HG03439 (cell line): ENCODE measurements around the gene C5orf63.
"Not testable (repeated sequence)": the region's sequence is repeated elsewhere in the genome, so short reads cannot be mapped to it uniquely, and the experiment has no call there.

ENCODE experiments used
- ATAC-seq: cut with Tn5 transposase; IDR thresholded peaks from one replicate; pipeline ENCODE4 v1.9.1; 2021; ENCODE audit warnings: mild to moderate bottlenecking, moderate library complexity; ENCODE audit not compliant: unreplicated experiment

Gene C5orf63

DNA sequence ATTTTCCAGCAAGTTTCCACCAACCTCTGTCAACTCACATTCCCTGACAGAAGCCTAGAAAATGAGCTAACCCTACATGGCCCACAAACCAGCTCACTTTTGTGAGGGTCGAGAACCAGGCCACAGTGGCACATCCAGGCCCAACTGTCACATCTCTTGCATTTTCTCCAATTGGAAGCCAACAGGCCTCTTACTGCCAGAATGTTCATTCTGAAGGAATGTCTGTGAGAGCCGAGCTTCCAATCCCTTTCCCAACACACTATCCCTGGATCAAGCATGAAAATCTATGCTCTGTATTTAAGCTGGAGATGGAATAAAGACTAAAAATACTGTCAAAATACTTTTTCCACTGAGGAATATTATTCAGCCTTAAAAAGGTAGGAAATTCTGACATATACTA, 62.9 kb downstream of the C5orf63 start:
- no peak for ATAC-seq

DNA sequence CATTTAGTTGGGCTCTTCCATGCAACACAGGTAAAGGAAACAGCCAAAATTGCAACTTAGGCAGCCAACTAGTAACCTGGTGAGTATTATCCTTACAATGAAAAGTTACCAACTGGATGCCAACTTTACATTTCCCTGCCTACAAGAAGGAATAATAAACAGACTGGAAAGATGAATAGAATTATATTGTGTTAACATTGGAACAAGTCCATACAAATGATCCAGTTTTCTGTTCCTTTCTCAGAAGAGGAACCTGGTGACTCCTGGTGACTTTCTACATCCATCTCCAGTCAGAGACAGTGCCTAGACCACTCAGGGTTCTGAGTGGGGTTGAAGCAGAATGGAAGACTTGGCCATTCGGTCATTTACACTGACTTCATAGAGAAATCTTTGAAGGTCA, 63.5 kb downstream of the C5orf63 start:
- no peak for ATAC-seq

DNA sequence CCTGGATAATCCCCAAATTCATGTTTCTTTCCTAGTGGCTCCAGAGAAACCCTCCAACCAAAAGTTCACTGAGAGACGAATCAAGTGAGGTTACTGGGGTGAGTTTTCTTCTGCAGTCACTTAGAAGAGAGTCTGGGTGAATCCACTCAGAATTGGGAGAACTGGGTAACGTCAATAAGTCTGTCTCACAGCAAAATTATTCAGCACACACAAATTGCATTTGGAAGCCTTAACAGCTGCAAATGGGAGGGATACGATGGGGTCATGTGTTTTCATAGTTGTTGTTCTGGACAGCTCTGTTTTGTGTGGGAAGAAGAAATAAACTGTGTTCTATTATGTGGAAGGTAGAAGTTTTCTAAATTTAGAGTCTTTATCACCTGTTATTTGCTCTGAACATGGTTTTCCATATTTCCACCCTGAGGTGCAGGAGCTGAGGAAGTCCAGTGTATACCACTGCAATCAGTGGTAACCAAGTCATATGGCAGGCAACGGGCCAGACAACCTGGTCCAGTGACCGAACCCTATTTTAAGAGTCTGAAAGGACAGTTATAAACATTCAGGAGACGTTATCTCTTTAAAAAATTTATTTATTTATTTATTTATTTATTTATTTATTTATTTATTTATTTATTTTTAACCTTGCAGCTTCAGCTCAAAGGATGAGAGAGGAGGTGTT, 64.9 kb downstream of the C5orf63 start:
- no peak for ATAC-seq

DNA sequence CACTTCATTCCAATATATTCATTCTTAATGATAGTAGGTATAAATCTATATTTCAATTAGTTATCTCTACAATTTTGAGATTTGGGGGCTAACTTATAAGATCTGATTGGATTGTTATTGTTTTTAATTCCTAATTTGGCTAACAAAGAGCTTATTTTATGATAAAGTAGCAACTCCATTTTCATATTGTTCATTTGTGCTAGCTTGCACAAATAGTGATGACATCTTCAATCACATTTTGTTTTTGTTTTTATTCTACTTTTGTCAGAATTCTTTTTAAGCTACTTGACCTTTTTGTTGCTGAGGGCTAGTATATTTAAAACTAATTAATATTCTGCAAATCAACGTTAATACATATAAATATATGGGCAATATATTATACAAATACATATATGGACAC, 65.8 kb downstream of the C5orf63 start:
- ATAC-seq = no peak

DNA sequence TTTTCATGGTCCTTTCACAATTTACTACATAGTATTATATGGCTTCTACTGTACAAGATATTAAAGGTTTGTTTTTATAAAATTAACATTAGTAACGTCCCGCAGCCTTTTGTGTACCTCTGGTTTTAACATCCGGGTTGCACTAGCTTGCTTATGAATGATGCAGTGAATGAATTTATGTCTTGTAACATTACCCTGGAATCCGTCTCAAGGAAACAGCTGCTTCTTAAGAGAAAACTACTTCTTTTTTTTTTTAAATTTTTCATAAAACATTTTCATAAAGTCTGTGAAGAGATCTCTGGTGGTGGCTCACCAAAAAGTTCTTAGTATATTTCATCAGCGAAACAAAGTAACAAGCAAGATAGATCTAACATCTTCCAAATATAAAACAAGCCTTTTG, 66.6 kb downstream of the C5orf63 start:
- no peak for ATAC-seq

DNA sequence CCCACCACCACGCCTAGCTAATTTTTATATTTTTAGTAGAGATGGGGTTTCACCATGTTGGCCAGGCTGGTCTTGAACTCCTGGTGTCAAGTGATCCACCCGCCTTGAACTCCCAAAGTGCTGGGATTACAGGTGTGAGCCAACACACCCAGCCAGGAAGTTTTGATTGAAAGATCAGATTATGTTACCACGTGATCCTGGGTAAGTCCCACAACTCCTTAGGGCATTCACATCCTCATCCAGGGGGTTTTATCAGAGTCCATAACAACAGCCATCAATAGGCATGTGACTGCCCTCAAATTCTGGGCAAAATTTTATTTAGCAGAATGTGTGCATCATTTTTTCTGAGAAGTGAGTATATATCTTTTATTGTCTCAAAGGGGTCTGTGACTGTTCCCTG, 68.0 kb downstream of the C5orf63 start:
- not testable (repeated sequence) for ATAC-seq

DNA sequence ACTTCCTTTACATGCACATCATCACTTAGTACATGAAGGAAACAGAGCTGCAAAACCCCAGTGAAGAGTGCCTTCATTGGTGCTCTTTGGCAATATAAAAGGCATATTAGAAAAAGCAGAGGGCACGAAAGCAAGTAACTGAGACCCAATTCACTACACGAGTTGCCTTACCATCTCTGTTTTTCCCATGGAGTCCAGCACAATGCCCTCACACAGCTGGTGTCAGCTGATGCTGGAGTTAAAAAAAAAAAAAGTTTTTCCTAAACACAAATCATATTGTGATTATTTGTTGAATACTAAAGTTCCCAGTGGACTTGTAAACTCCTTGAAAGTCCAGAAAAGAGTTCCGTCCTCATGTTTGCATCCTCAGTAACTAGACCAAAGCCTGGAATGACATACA, 68.6 kb downstream of the C5orf63 start:
- ATAC-seq = no peak

DNA sequence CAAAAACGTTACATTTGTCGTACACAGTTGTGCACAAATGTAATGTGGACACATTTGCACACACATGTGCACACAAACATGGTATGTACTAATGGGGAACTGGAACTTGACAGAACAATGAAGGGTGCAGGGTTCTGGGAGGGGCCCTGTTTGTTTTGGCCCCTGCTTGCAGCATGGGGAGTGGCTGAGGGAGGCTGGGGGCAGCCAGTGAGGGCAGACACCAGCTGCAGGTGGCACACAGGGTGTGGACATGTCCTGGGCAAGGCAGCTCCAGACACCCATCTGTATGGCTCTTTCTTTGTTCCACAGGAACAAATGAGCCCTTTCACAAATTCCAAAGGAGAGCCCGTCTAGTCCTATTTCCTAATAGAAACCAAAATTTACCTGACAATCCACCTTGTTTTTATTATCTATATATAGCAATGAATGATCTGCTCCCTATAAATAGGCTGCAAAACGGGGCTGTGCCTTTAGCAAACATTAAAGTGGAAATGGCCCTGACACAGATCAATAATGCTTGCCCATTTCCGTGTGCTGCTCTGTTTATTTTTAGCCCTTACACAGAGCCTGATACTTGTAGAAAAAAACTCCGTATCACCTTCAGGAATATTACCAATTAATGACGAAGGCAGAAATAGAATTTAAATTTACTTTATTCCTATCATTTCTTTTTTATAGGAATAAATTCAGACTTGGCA, 69.4 kb downstream of the C5orf63 start:
- ATAC-seq = no peak

DNA sequence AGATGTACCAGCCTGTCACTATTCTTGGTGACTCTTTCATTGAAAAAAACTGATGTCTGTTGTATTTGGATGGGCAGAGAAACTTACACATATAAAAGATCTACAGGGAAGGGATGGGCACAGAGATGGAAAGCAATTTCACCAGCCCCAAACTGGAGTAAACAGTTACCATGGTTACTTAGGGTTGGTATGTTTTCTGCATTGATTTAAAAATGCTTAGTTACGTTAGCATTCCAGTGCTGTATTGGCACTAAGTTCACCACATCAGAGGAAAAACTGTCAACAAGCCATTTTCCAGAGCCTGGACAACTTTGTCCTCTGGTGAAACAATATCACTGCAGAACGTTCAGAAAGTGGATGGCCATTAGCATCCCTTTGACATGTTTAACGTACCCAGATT, 70.9 kb downstream of the C5orf63 start:
- ATAC-seq = no peak

DNA sequence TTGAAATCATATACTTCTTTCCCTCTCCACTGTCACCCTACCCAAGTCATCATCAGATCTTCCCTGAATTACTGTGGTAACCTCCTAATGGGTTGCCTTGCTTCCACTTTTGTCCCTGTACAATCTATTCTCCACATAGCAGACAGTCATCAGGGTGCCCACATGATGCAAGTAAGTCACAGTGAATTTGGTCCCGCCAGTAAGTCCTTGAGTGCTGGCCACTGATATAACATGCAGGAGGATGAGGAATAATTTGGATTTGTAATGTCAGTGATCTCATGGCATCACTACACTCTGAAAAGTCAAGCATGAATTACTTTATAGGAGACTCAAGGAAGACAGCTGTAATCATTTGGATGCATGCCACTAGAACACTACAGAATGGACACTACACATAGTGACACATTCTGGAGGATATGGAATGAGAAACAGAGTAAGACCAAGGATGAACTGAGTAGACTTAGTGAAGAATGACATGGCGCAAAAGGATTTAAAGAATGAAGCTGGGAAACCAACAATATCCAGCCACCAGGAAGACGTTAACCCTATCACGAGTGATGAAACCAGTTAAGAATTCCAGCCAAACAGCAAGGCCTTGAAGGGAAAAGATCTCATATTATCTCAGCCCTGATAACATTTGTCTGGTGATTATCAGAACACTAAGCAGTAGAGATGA, 71.5 kb downstream of the C5orf63 start:
- ATAC-seq = no peak
